WTC11 (cell line): ENCODE results near the gene CC2D1A.

ENCODE experiments used
- ATF2 ChIP-seq: sonication (generic); formaldehyde crosslinking; IDR thresholded peaks from 2 replicates; pipeline ENCODE4 v1.8.1; 2022; ENCODE audit warnings: low read depth, missing genetic modification reagents, borderline replicate concordance
- CREM ChIP-seq: sonication (generic); formaldehyde crosslinking; IDR thresholded peaks from 2 replicates; pipeline ENCODE4 v1.8.1; 2022; ENCODE audit warnings: mild to moderate bottlenecking, missing genetic modification reagents, moderate library complexity
- CTCF ChIP-seq: fragments of 200-600 bp; IDR thresholded peaks from 2 replicates; pipeline ENCODE4 v1.8.0; 2022; ENCODE audit warnings: antibody characterized with exemption
- E2F1 ChIP-seq: sonication (generic); formaldehyde crosslinking; IDR thresholded peaks from 2 replicates; pipeline ENCODE4 v1.8.0; 2022; ENCODE audit warnings: mild to moderate bottlenecking, missing genetic modification reagents
- GRHL2 ChIP-seq: fragments of 250-450 bp; sonication (Bioruptor Pico); IDR thresholded peaks from 2 replicates; pipeline ENCODE4 v1.8.0; 2022; ENCODE audit warnings: mild to moderate bottlenecking, moderate library complexity; ENCODE audit not compliant: insufficient replicate concordance, severe bottlenecking
- HMGXB4 ChIP-seq: sonication (generic); formaldehyde crosslinking; IDR thresholded peaks from 2 replicates; pipeline ENCODE4 v1.8.1; 2023; ENCODE audit warnings: mild to moderate bottlenecking, moderate library complexity, missing genetic modification reagents
- MYBL2 ChIP-seq: sonication (generic); formaldehyde crosslinking; IDR thresholded peaks from 2 replicates; pipeline ENCODE4 v1.8.1; 2023; ENCODE audit warnings: mild to moderate bottlenecking, moderate library complexity, missing genetic modification reagents
- PRDM15 ChIP-seq: sonication (generic); formaldehyde crosslinking; IDR thresholded peaks from 2 replicates; pipeline ENCODE4 v1.8.0; 2022; ENCODE audit warnings: missing genetic modification reagents
- PREB ChIP-seq: sonication (generic); formaldehyde crosslinking; IDR thresholded peaks from 2 replicates; pipeline ENCODE4 v1.8.1; 2022; ENCODE audit warnings: mild to moderate bottlenecking, missing genetic modification reagents, moderate library complexity, borderline replicate concordance
- PRRX2 ChIP-seq: fragments of 250-450 bp; sonication (Bioruptor Pico); IDR thresholded peaks from 2 replicates; pipeline ENCODE4 v1.8.0; 2021; ENCODE audit warnings: mild to moderate bottlenecking
- SOX15 ChIP-seq: fragments of 250-450 bp; sonication (Bioruptor Pico); IDR thresholded peaks from 2 replicates; pipeline ENCODE4 v1.9.0; 2021; ENCODE audit warnings: mild to moderate bottlenecking
- STAT6 ChIP-seq: sonication (generic); formaldehyde crosslinking; conservative IDR thresholded peaks from 2 replicates; pipeline ENCODE4 v1.8.1; 2023; ENCODE audit warnings: mild to moderate bottlenecking, low read depth, missing genetic modification reagents, moderate library complexity
- ZNF423 ChIP-seq: fragments of 250-450 bp; sonication (Bioruptor Pico); IDR thresholded peaks from 2 replicates; pipeline ENCODE4 v2.1.2; 2022; ENCODE audit warnings: mild to moderate bottlenecking, moderate library complexity
- ZNF512 ChIP-seq: sonication (generic); formaldehyde crosslinking; IDR thresholded peaks from 2 replicates; pipeline ENCODE4 v1.8.1; 2022; ENCODE audit warnings: missing genetic modification reagents, borderline replicate concordance

- TF ChIP-seq CTCF (no peak), MYBL2 (CRISPR knock-in tag) (no peak), ZNF423 (no peak), CREM (CRISPR knock-in tag) (no peak), PREB (CRISPR knock-in tag) (no peak), SOX15 (CRISPR knock-in tag) (no peak), GRHL2 (no peak), ZNF512 (CRISPR knock-in tag) (no peak), PRDM15 (CRISPR knock-in tag) (no peak), STAT6 (CRISPR knock-in tag) (no peak), HMGXB4 (CRISPR knock-in tag) (no peak), PRRX2 (no peak), ATF2 (CRISPR knock-in tag) (no peak), E2F1 (CRISPR knock-in tag) (no peak)
These were observed 18.5 kb upstream of the CC2D1A start for GRCh38 chr19:13887517-13887916.
